Spleen (tissue), 11 donors: Measurements from ENCODE around the gene ZNRD2. TPM values are rescaled to one million over a fixed set of nuclear protein-coding genes. Genes with fewer than 3 reads are reported as not detected.

Experiments used
- DNase-seq: peaks from one replicate; pipeline ENCODE4 v3.0.0-alpha.2; 2020
- H3K27ac ChIP-seq, 8 donors: fragments of 200-600 bp; sonication (generic) in 7 of 8; 1 replicate in 4 of 8; 2 replicates in 4 of 8; pipeline versions ENCODE4 v1.5.0 to v1.8.0; 2016 to 2021; ENCODE audit warnings: inconsistent platforms in 4 of 8, mild to moderate bottlenecking in 4 of 8, moderate library complexity in 1 of 8
- H3K27me3 ChIP-seq, 7 donors: fragments of 200-600 bp; sonication (generic) in 6 of 7; replicated peaks in 1 of 7; 1 replicate in 4 of 7; 2 replicates in 3 of 7; pipeline versions ENCODE4 v1.5.0 to v1.8.0; 2016 to 2021; ENCODE audit warnings: inconsistent platforms in 3 of 7, mild to moderate bottlenecking in 1 of 7
- H3K36me3 ChIP-seq, 6 donors: fragments of 200-600 bp; sonication (generic) in 5 of 6; 1 replicate in 4 of 6; 2 replicates in 2 of 6; pipeline versions ENCODE4 v1.5.0 to v1.8.0; 2016 to 2021; ENCODE audit warnings: inconsistent platforms in 2 of 6
- H3K4me1 ChIP-seq, 6 donors: fragments of 200-600 bp; sonication (generic) in 5 of 6; 1 replicate in 3 of 6; 2 replicates in 3 of 6; pipeline versions ENCODE4 v1.5.0 to v1.8.0; 2016 to 2021; ENCODE audit warnings: inconsistent platforms in 3 of 6
- H3K4me3 ChIP-seq, 8 donors: fragments of 200-600 bp; sonication (generic) in 7 of 8; 1 replicate in 4 of 8; 2 replicates in 4 of 8; pipeline versions ENCODE4 v1.5.0 to v1.8.0; 2016 to 2021; ENCODE audit warnings: inconsistent platforms in 4 of 8, mild to moderate bottlenecking in 4 of 8, moderate library complexity in 2 of 8
- H3K9me3 ChIP-seq, 8 donors: fragments of 200-600 bp; sonication (generic) in 7 of 8; 1 replicate in 4 of 8; 2 replicates in 4 of 8; pipeline versions ENCODE4 v1.5.0 to v1.8.0; 2016 to 2021; ENCODE audit warnings: inconsistent platforms in 4 of 8
- POLR2A ChIP-seq, 3 donors: fragments of 450-650 bp; IDR thresholded peaks; one replicate each; pipeline ENCODE4 v1.5.1; 2017; ENCODE audit warnings: antibody characterized with exemption in 3 of 3, mild to moderate bottlenecking in 1 of 3
- POLR2AphosphoS5 ChIP-seq, 3 donors: sonication (generic); formaldehyde crosslinking; IDR thresholded peaks; one replicate each; pipeline ENCODE4 v1.5.1; 2017; ENCODE audit warnings: antibody characterized with exemption in 3 of 3
- WGBS, 5 donors: extraction: QIAGEN DNeasy Blood & Tissue Kit in 3 of 5; methylation state at CpG; one replicate each; pipeline versions ENCODE4 v1.1.5 to v1.1.7; 2013 to 2018; 5-methylcytosine and 5-hydroxymethylcytosine counted together
- intact Hi-C: fragments of 100-400 bp; cut with DNase I; formaldehyde crosslinking; loops from one replicate; pipeline ENCODE4 v1.15.0; 2023; ENCODE audit warnings: low total_unique reads
- polyA plus RNA-seq, 3 donors: library from polyadenylated mRNA; stranded (reverse); fragments of 200-250 nt; gene quantifications; one replicate each; pipeline ENCODE4 v1.2.1, GENCODE V29; 2013
- total RNA-seq, 7 donors: library from RNA; depleted of rRNA in 3 of 7; stranded (reverse); fragments of >200 nt in 3 of 7; fragmentation: NEBNext Ultra II Directional in 4 of 7; extraction: Animal tissue kit (Norgen Biotek cat#: 25700) in 4 of 7; gene quantifications; one replicate each; pipeline versions ENCODE4 v1.1.0 to v1.2.1, GENCODE V29; 2016 to 2021
- TF ChIP-seq, protein P1 (sequence below), 11 experiments: fragments of 200-600 bp in 7 of 11; fragments of 450-650 bp in 4 of 11; sonication (generic) in 4 of 11; IDR thresholded peaks in 8 of 11; conservative IDR thresholded peaks in 3 of 11; 1 replicate in 7 of 11; 2 replicates in 4 of 11; pipeline versions ENCODE4 v1.4.0 to v1.8.0; 2016 to 2021; ENCODE audit warnings: antibody characterized with exemption in 11 of 11, inconsistent platforms in 4 of 11, mild to moderate bottlenecking in 1 of 11
- donor health status: healthy with polysubstance abuse.
- donor health status: DM: no; HTN: no; CAD: no; lungs with moderate emphysema.
- donor health status: DM: no; HTN: no; CAD: no.
- donor health status: Bipolar disorder and iron deficiency.
- donor health status: healthy.
- donor health status: DM: no; HTN: no; CAD: no.
- donor health status: DM: yes; HTN: yes; CAD: no.

ZNRD2 gene
- total and polyA plus RNA-seq, 10 donors, result 20.9 to 68.8 (median 38.4) TPM

GRCh38 chr11:65599955-65600246 is 29.6 kb downstream of the ZNRD2 start:
- intact Hi-C loops, result no loop called here
- peaks cover 0 to 86% (median 57%) of the 10 kb centered on the region in 6 donors for H3K36me3 ChIP-seq

DNA sequence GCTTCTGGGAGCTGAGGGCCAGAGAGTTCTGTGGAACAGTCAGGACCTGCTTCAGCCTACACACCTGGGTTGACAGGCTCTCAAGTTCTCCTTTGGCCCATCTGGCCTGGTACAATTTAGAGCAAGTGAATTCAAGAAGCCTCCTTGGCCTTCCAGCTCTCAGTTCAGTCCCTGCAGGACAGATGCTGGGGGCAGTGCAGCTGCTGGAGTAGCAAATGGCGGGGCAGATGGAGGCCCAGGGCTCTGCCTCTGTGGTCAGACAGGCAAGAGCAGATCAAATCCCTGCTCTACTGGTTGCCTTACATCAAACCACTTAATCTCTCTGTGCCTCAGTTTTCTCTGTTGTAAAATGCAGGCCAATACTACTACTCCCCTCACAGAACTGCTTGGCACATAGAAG is 34.0 kb downstream of the ZNRD2 start:
- Histone ChIP-seq H3K27me3 (no peaks in the 10 kb centered on the region), H3K27ac (peak overlapping the region in 2 of 8 donors; percentile 76 to 77), H3K4me3 (no peak overlapping the region), H3K9me3 (no peaks in the 10 kb centered on the region), H3K36me3 (peaks cover 0 to 100% (median 78%) of the 10 kb centered on the region in 6 donors), H3K4me1 (peaks cover 14 to 51% (median 32%) of the 10 kb centered on the region in 6 donors)
- DNase-seq, result no peak
- intact Hi-C loops, result no loop called here
- TF ChIP-seq, protein P1, sequence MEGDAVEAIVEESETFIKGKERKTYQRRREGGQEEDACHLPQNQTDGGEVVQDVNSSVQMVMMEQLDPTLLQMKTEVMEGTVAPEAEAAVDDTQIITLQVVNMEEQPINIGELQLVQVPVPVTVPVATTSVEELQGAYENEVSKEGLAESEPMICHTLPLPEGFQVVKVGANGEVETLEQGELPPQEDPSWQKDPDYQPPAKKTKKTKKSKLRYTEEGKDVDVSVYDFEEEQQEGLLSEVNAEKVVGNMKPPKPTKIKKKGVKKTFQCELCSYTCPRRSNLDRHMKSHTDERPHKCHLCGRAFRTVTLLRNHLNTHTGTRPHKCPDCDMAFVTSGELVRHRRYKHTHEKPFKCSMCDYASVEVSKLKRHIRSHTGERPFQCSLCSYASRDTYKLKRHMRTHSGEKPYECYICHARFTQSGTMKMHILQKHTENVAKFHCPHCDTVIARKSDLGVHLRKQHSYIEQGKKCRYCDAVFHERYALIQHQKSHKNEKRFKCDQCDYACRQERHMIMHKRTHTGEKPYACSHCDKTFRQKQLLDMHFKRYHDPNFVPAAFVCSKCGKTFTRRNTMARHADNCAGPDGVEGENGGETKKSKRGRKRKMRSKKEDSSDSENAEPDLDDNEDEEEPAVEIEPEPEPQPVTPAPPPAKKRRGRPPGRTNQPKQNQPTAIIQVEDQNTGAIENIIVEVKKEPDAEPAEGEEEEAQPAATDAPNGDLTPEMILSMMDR (IDR thresholded peaks at IDR 0.05 in 8 of 11, conservative IDR thresholded peaks at IDR 0.05 in 3 of 11), result no peak
- TF ChIP-seq POLR2A (IDR thresholded peaks at IDR 0.05) (no peak), POLR2AphosphoS5 (IDR thresholded peaks at IDR 0.05) (no peak)
- 98 to 100% (median 100%) methylated on average over 1 of the region's 1 CpG for WGBS, 5 donors

More at GRCh38 chr11:65599955-65600246, 29.6 kb downstream of the ZNRD2 start:
- TF ChIP-seq, protein P1 (IDR thresholded peaks at IDR 0.05 in 8 of 11, conservative IDR thresholded peaks at IDR 0.05 in 3 of 11), result no peak
- TF ChIP-seq POLR2A (IDR thresholded peaks at IDR 0.05) (no peak), POLR2AphosphoS5 (IDR thresholded peaks at IDR 0.05) (peak in 2 of 3 donors; percentile 10 to 56)
- 94 to 98% (median 96%) methylated on average over 4 to 6 of the region's 6 CpGs for WGBS, 5 donors
- Histone ChIP-seq H3K4me3 (no peak overlapping the region), H3K27me3 (no peaks in the 10 kb centered on the region), H3K9me3 (no peaks in the 10 kb centered on the region), H3K27ac (peak overlapping the region in 1 of 8 donors; percentile 45), H3K4me1 (peaks cover 3 to 28% (median 15%) of the 10 kb centered on the region in 6 donors)
- DNase-seq, result no peak

DNA sequence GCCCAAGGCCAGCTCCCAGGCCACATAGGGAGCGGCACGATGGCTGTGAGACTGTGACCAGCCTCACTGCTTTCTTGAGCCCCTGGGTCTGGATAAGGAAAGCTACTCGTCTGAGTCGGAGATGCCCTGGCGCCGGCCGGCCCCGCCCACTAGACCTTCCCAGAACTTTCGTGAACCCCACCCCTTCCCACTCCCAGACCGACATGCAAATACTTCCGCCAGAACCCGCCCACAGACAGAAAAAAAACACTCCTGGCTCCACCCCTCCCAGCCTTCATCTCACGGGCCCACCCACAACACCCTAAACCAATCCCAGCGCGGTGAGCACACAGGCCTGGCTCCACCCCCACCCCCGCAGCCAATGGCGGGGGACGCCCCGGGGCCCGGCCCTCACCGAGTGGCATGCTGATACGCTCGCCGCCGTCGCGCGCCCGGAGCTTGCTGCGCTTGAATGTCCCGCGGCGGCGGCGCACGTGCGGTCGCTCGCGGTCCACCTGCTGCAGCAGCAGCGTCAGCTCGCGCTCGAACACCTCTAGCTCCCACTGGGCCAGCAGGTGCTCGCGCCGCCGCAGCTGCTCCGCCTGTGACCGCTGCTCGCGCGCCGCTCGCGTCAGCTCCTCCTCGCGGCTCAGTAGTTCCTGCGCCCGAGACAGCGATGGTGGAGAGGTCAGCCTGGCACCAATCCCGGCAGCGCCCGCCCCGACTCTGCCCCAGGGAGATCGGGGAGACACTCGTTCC is 36.8 kb downstream of the ZNRD2 start:
- intact Hi-C loops, result no loop called here
- H3K4me1 ChIP-seq, result peaks cover 41 to 79% (median 60%) of the 10 kb centered on the region in 6 donors
- peak overlapping the region in 4 of 8 donors; percentile 7 to 48 (median 12) for H3K4me3 ChIP-seq
- H3K27me3 ChIP-seq, result no peaks in the 10 kb centered on the region
- WGBS, 5 donors, result 59 to 84% (median 73%) methylated on average over 25 to 67 of the region's 67 CpGs
- TF ChIP-seq POLR2AphosphoS5 (IDR thresholded peaks at IDR 0.05), result peak; percentile 8 to 71 (median 67)
- TF ChIP-seq, protein P1 (IDR thresholded peaks at IDR 0.05 in 8 of 11, conservative IDR thresholded peaks at IDR 0.05 in 3 of 11), result no peak
- peaks cover 0 to 97% (median 79%) of the 10 kb centered on the region in 6 donors for H3K36me3 ChIP-seq
- no peaks in the 10 kb centered on the region for H3K9me3 ChIP-seq
- peak overlapping the region; percentile 58 to 83 (median 76) for H3K27ac ChIP-seq
- DNase-seq, result peak; percentile 90

DNA sequence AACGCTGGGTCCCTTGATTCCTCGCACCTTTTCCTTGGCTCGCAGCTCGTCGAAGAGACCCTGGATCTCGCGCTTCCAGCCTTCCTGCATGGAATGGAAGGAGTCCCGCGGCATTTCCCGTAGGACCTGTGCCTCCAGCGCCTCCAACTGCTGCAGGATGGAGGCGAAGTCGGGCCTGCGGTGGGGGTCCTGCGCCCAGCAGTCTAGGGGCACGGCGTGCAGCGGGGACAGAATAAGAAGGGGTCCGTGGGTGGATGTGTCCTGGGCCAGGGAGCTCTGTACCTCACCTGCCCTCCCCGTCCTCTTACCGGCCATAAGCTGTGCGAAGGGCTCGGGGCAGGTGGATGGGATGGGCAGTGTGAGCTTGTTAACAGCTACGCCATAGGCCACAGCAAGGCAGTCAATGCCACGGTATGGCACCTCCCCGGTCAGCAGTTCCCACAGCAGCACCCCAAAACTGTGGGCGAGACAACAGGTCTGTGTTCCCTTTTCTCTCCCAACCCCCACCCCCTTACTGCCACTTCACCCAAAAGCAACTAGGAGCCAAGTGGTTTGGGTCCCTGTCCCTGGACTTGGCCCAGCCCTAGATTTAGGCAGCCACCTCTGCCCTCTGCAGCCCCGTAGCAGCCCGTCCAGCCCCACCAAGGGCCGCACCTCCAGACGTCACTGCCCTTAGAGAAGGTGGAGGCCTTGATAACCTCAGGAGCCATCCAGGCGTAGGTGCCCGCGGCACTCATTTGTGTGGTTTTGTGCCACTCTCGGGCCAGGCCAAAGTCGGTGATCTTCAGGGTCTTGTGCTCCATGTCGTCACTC is 37.5 kb downstream of the ZNRD2 start:
- intact Hi-C loops, result no loop called here
- WGBS, 5 donors, result 84 to 93% (median 92%) methylated on average over 37 of the region's 37 CpGs

More for the DNA sequence above, 37.5 kb downstream of the ZNRD2 start:
- Histone ChIP-seq H3K4me3 (peak overlapping the region in 4 of 8 donors; percentile 7 to 48 (median 12)), H3K36me3 (peaks cover 0 to 97% (median 78%) of the 10 kb centered on the region in 6 donors), H3K9me3 (no peaks in the 10 kb centered on the region), H3K4me1 (peaks cover 49 to 81% (median 67%) of the 10 kb centered on the region in 6 donors), H3K27me3 (no peaks in the 10 kb centered on the region), H3K27ac (peak overlapping the region in 4 of 8 donors; percentile 17 to 79 (median 40))
- TF ChIP-seq POLR2AphosphoS5 (IDR thresholded peaks at IDR 0.05) (peak in 1 of 3 donors; percentile 17), POLR2A (IDR thresholded peaks at IDR 0.05) (no peak)
- TF ChIP-seq, protein P1 (IDR thresholded peaks at IDR 0.05 in 8 of 11, conservative IDR thresholded peaks at IDR 0.05 in 3 of 11), result no peak
- no peak for DNase-seq
